Measurements from ENCODE around the gene RRP1.

GRCh38 chr21:43812957-43813655 lies 23.7 kb downstream of the RRP1 start:
- no peak for TF ChIP-seq CTCF (IDR thresholded peaks at IDR 0.05)
- no peak for TF ChIP-seq POLR2A (IDR thresholded peaks at IDR 0.05)
